AG09309 (cell line): ENCODE data around the gene NTRK3.

Experiments
- DNase-seq: peaks from one replicate; pipeline ENCODE4 v3.0.0-alpha.2; 2010; ENCODE audit warnings: low read depth
- H3K4me3 ChIP-seq: 2 replicates; pipeline ENCODE4 v1.5.1; 2011; ENCODE audit warnings: mild to moderate bottlenecking, low read depth, low read length, moderate library complexity; ENCODE audit not compliant: control insufficient read depth
- CTCF ChIP-seq: IDR thresholded peaks from 2 replicates; pipeline ENCODE4 v1.5.1; 2011; ENCODE audit warnings: mild to moderate bottlenecking, low read depth, low read length, inconsistent platforms; ENCODE audit not compliant: insufficient read depth, control insufficient read depth; ENCODE audit errors: missing control alignments

Gene NTRK3

DNA sequence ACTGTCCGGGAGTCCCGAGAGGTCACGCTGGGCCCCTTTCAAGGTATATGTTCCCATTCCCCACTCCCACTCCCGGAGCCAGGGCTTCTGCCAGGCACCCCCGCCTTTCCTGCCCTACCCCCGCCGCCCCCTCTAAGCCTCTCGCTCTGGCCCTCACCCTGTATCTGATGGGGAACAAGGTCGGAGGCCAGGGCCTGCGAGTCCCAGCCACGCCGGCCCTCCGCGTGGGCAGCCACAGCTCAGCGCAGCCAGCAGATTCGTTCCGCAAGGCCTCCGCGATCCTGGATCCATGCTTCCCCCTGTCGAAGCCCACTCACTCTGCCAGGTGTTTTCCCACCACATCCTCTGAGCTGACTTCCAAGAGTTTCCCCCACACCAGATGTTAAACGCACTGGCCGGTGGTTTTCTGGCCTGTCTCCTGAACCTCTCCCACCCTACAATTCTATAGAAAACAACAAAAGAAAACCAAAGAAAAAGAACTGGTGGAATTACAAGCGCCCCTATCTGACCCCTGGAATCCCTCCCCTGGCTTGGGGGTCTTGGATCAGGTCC, 303.7 kb downstream of the NTRK3 start:
- TF ChIP-seq CTCF = no peak
- H3K4me3 ChIP-seq = no peak overlapping the region
- no peak for DNase-seq

GRCh38 chr15:87949575-87950223, 306.8 kb downstream of the NTRK3 start:
- DNase-seq = no peak
- H3K4me3 ChIP-seq = no peak overlapping the region
- TF ChIP-seq CTCF = no peak

- H3K4me3 ChIP-seq = no peak overlapping the region
- TF ChIP-seq CTCF = no peak
- DNase-seq = no peak
Measured at GRCh38 chr15:87949151-87949574, 307.4 kb downstream of the NTRK3 start.

- no peak for DNase-seq
- no peak for TF ChIP-seq CTCF
- no peak overlapping the region for H3K4me3 ChIP-seq
Measured at GRCh38 chr15:87947560-87947959, 309.0 kb downstream of the NTRK3 start.

DNA sequence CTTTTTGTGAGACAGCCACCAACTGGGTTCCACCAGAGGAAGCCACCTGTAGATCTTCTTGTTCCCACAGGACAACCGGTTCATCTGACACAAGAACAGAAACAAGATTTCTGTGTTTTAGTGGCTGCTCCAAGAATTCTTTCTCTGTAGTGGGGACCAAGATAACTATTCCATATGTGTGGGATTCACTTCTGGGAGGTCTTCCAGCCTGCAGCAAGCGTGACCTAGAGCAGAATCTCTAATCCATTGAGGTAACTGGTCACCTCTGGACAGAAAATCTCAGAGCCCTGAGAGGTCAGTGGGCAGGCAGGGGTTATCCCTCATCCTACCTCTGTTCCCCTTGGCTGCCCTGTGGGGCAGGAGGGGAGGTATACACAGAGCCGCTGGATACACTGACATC, 311.3 kb downstream of the NTRK3 start:
- DNase-seq = no peak
- no peak for TF ChIP-seq CTCF
- H3K4me3 ChIP-seq = no peak overlapping the region

- DNase-seq = no peak
- H3K4me3 ChIP-seq = no peak overlapping the region
- TF ChIP-seq CTCF = no peak
Measured at GRCh38 chr15:87944691-87945090, 311.8 kb downstream of the NTRK3 start.
